ENCODE data around the gene AK1.

The AK1 gene

GRCh38 chr9:127826253-127826913 is 51.1 kb downstream of the AK1 start:
- H3K4me3 ChIP-seq (ENCODE audit: low read depth, low read length): no peak overlapping the region

DNA sequence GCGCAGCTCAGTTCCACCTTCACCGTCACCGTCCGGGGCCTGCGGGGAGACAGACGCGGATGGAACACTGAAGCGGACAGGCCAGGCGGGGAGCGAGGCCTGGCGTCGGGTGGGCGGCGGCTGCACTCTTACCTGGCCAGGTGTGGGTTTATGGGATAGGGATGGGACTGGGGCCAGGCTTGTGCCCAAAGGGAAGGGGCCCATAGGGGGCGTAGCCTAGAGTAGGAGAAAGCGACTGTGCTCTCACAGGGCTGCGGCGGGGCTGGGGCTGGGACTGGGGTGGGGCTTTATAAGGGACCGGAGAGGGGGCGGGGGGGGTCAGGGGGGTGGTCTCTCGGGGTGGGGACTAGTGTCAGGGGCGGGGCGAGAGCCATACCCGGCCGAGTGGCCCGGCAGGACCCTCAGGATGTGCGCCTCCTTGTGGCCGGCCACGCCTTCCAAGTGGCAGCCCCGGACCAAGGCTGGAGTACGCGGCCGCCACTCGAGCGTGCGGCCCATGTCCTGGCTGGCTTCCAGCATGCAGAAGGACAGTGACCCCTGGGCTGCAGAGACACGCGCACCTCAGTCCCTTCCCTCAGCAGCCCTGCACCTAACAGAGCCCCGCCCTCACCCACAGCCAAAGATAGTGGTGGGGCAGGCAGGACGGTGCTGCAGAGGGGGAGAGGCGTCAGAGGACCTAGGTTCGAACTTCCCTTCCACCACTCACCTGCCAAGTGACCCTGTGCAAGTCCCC is 52.0 kb downstream of the AK1 start:
- no peak overlapping the region for H3K4me3 ChIP-seq (ENCODE audit: low read depth, low read length)

DNA sequence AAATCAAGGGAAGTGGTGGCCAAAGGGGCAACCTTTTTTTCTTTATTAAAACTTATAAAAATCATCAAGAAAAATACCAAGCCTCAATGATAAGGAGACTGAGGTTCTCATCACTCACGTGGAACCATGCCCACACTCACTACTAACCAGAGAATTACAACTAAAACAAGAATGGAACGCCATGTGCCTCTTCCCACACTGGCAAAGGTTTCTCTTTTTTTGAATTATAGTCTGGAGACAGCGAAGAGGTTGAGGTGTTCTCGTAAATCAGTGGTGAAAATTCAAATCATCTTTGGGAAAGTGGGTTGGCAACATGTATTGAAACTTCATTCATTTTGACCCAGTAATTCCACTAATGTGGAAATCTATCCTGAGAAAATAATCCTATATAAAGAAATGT is 55.4 kb downstream of the AK1 start:
- no peak overlapping the region for H3K4me3 ChIP-seq (ENCODE audit: low read depth, low read length)

DNA sequence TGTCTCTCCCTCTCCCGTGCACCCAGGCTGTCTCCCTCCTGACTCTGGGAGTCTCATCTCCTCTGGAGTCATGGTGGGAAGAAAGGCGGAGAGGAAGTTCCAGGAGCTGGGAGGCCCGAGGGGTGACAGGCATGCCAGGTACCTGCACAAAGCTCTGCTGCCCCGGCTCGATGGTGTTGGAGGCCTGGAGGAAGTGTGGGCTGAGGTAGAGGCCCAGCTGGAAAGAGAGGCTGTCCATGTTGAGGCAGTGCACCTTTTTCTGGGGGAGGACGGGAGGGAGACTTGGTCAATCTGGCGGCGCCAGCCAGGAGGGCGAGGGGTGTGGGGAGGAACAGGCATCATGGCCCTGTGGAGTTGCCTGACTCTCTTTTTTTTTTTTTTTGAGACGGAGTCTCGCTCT is 58.9 kb downstream of the AK1 start:
- H3K4me3 ChIP-seq (ENCODE audit: low read depth, low read length): no peak overlapping the region

GRCh38 chr9:127817881-127818434 is 59.5 kb downstream of the AK1 start:
- no peak overlapping the region for H3K4me3 ChIP-seq (ENCODE audit: low read depth, low read length)

DNA sequence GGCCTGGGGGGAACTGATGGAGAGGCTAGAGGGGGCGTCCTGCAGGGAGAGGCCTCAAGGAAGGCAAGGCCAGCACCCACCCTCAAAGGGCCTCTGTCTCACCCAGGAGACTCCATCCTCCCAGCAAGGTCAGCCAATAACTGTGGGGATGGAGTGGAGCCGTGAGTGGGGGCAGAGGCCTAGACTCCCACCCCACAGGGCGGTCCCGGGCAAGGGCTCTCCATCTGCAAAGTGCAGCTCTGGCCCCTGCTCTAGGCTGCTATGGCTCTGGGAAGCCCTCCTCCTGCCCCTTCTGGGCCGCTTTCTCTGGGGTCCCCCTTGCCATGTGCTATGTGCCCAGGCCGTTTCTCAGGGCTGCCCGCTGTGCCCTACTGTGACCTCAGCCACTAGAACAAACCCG is 60.7 kb downstream of the AK1 start:
- H3K4me3 ChIP-seq (ENCODE audit: low read depth, low read length): no peak overlapping the region
